Measurements from ENCODE around the gene ADNP.

GRCh38 chr20:50968289-50968688 lies 37.1 kb upstream of the ADNP start:
- TF ChIP-seq CTCF (IDR thresholded peaks at IDR 0.05): no peak
- TF ChIP-seq POLR2A (IDR thresholded peaks at IDR 0.05): no peak
- no peak for TF ChIP-seq POLR2AphosphoS5 (IDR thresholded peaks at IDR 0.05)
- no peak for TF ChIP-seq EP300 (IDR thresholded peaks at IDR 0.05)
